A673 (cell line): Measurements from ENCODE around the gene ENOX2.

Source experiments
- CTCF ChIP-seq: fragments of 300-800, 200-600 bp; sonication (generic); conservative IDR thresholded peaks from 2 replicates; pipeline ENCODE4 v1.5.1; 2017; ENCODE audit warnings: low read depth, mild to moderate bottlenecking, antibody characterized with exemption, low read length, moderate library complexity, mixed read lengths
- EZH2 ChIP-seq: fragments of 200-600 bp; sonication (generic); IDR thresholded peaks from 2 replicates; pipeline ENCODE4 v1.6.1; 2017; ENCODE audit warnings: borderline replicate concordance, low read depth, mild to moderate bottlenecking, mixed read lengths, antibody characterized with exemption, low read length; ENCODE audit not compliant: poor library complexity, severe bottlenecking

GRCh38 chrX:130884627-130885026 lies 18.4 kb downstream of the ENOX2 start:
- no peak for TF ChIP-seq CTCF
- no peak for TF ChIP-seq EZH2
